NCI-H2196 (cell line): ENCODE results near the gene DEGS2.

Experiments
- DNase-seq: peaks from one replicate; lab custom pipeline; 2025; ENCODE audit not compliant: unreplicated experiment; lab: John Stamatoyannopoulos, UW

Gene DEGS2

GRCh38 chr14:100096656-100097055 lies 62.8 kb downstream of the DEGS2 start:
- no peak for DNase-seq
